ENCODE measurements around the gene FRY.

Gene FRY

GRCh38 chr13:32134241-32135055 lies 102.9 kb downstream of the FRY start:
- no peak for TF ChIP-seq CTCF (IDR thresholded peaks at IDR 0.05; ENCODE audit: low read depth, low read length, missing control alignments)
- no peak overlapping the region for H3K4me3 ChIP-seq (ENCODE audit: low read depth, low read length)
- in situ Hi-C loops (cut with HindIII; ENCODE audit: low sequenced_read_pairs): loop anchor here (5.0 kb wide), 1 partner anchor 102 kb away; the partner anchor contains the start of gene FRY
- DNase-seq (ENCODE audit: low read depth): no peak

- DNase-seq (ENCODE audit: low read depth): no peak
- H3K4me3 ChIP-seq (ENCODE audit: low read depth, low read length): no peak overlapping the region
- in situ Hi-C loops (cut with HindIII; ENCODE audit: low sequenced_read_pairs): loop anchor here (5.0 kb wide), 1 partner anchor 103 kb away; the partner anchor contains the start of gene FRY
- no peak for TF ChIP-seq CTCF (IDR thresholded peaks at IDR 0.05; ENCODE audit: low read depth, low read length, missing control alignments)
Observed at GRCh38 chr13:32135056-32135390, 103.4 kb downstream of the FRY start.

- no peak overlapping the region for H3K4me3 ChIP-seq (ENCODE audit: low read depth, low read length)
- TF ChIP-seq CTCF (IDR thresholded peaks at IDR 0.05; ENCODE audit: low read depth, low read length, missing control alignments): no peak
- no peak for DNase-seq (ENCODE audit: low read depth)
- in situ Hi-C loops (cut with HindIII; ENCODE audit: low sequenced_read_pairs): loop anchor here (5.0 kb wide), 1 partner anchor 103 kb away; the partner anchor contains the start of gene FRY
Observed at GRCh38 chr13:32135655-32136054, 104.1 kb downstream of the FRY start.

GRCh38 chr13:32136061-32136460 lies 104.5 kb downstream of the FRY start:
- no peak for DNase-seq (ENCODE audit: low read depth)
- in situ Hi-C loops (cut with HindIII; ENCODE audit: low sequenced_read_pairs): loop anchor here (5.0 kb wide), 1 partner anchor 104 kb away; the partner anchor contains the start of gene FRY
- no peak for TF ChIP-seq CTCF (IDR thresholded peaks at IDR 0.05; ENCODE audit: low read depth, low read length, missing control alignments)
- no peak overlapping the region for H3K4me3 ChIP-seq (ENCODE audit: low read depth, low read length)

GRCh38 chr13:32136716-32137115 lies 105.1 kb downstream of the FRY start:
- DNase-seq (ENCODE audit: low read depth): no peak
- in situ Hi-C loops (cut with HindIII; ENCODE audit: low sequenced_read_pairs): loop anchor here (5.0 kb wide), 1 partner anchor 104 kb away; the partner anchor contains the start of gene FRY
- no peak overlapping the region for H3K4me3 ChIP-seq (ENCODE audit: low read depth, low read length)
- TF ChIP-seq CTCF (IDR thresholded peaks at IDR 0.05; ENCODE audit: low read depth, low read length, missing control alignments): no peak

GRCh38 chr13:32139251-32139650 lies 107.7 kb downstream of the FRY start:
- no peak overlapping the region for H3K4me3 ChIP-seq (ENCODE audit: low read depth, low read length)
- DNase-seq (ENCODE audit: low read depth): no peak
- in situ Hi-C loops (cut with HindIII; ENCODE audit: low sequenced_read_pairs): loop anchor here (5.0 kb wide), 1 partner anchor 107 kb away; the partner anchor contains the start of gene FRY
- TF ChIP-seq CTCF (IDR thresholded peaks at IDR 0.05; ENCODE audit: low read depth, low read length, missing control alignments): no peak

All from astrocyte of the cerebellum (primary cell).